Lung (tissue), 12 donors: Measurements from ENCODE around the gene DGKH. TPM values are rescaled to one million over a fixed set of nuclear protein-coding genes. Genes with fewer than 3 reads are reported as not detected.

Source experiments
- ATAC-seq: fragments of 200-7000 bp; cut with Tn5 transposase; one replicate; pipeline ENCODE4 v1.9.1; 2020; ENCODE audit warnings: moderate number of reproducible peaks; ENCODE audit not compliant: insufficient read depth, low FRiP score
- DNase-seq, 3 donors: peaks; one replicate each; pipeline ENCODE4 v3.0.0-alpha.2; 2013 to 2017
- H3K27ac ChIP-seq, 2 donors: one replicate each; pipeline ENCODE4 v1.5.1; 2013; ENCODE audit warnings: mild to moderate bottlenecking in 2 of 2, moderate library complexity in 2 of 2, control low read depth in 1 of 2, inconsistent platforms in 1 of 2, low read depth in 1 of 2, low read length in 1 of 2
- H3K27me3 ChIP-seq, 3 donors: one replicate each; pipeline ENCODE4 v1.5.1; 2013; ENCODE audit warnings: low read length in 2 of 3; ENCODE audit not compliant: control insufficient read depth in 3 of 3, insufficient read depth in 3 of 3
- H3K36me3 ChIP-seq, 4 donors: one replicate each; pipeline ENCODE4 v1.5.1; 2013; ENCODE audit warnings: low read length in 4 of 4, mild to moderate bottlenecking in 1 of 4, moderate library complexity in 1 of 4; ENCODE audit not compliant: control insufficient read depth in 4 of 4, insufficient read depth in 4 of 4
- H3K4me1 ChIP-seq, 5 donors: one replicate each; pipeline ENCODE4 v1.5.1; 2013; ENCODE audit warnings: low read length in 5 of 5, mild to moderate bottlenecking in 2 of 5, moderate library complexity in 1 of 5; ENCODE audit not compliant: control insufficient read depth in 5 of 5, insufficient read depth in 5 of 5
- H3K4me3 ChIP-seq: one replicate; pipeline ENCODE4 v1.5.1; 2013; ENCODE audit warnings: mild to moderate bottlenecking, control low read depth, moderate library complexity
- H3K9ac ChIP-seq, 2 donors: one replicate each; pipeline ENCODE4 v1.5.1; 2013; ENCODE audit warnings: low read length in 2 of 2, control low read depth in 1 of 2; ENCODE audit not compliant: insufficient read depth in 1 of 2
- H3K9me3 ChIP-seq, 4 donors: one replicate each; pipeline ENCODE4 v1.5.1; 2013; ENCODE audit warnings: low read length in 3 of 4, mild to moderate bottlenecking in 1 of 4, moderate library complexity in 1 of 4; ENCODE audit not compliant: control insufficient read depth in 4 of 4, insufficient read depth in 3 of 4
- WGBS, 2 donors: extraction: QIAGEN DNeasy Blood & Tissue Kit; methylation state at CpG; one replicate each; pipeline ENCODE4 v1.1.7; 2013; 5-methylcytosine and 5-hydroxymethylcytosine counted together
- polyA plus RNA-seq, 2 donors: library from polyadenylated mRNA; stranded (reverse); fragments of 200-250 nt; gene quantifications; one replicate each; pipeline ENCODE4 v1.2.1, GENCODE V29; 2013
- total RNA-seq, 2 donors: library from RNA; depleted of rRNA in 1 of 2; stranded (reverse); fragments of >200 nt in 1 of 2; gene quantifications; one replicate each; pipeline ENCODE4 v1.2.1, GENCODE V29; 2014 to 2021
- TF ChIP-seq, protein P1 (sequence below): IDR thresholded peaks from 2 replicates; pipeline ENCODE4 v1.5.1; 2012; ENCODE audit warnings: mild to moderate bottlenecking; ENCODE audit errors: control extremely low read depth, extremely low read depth
- donor health status: control.
- donor health status: control.
- donor health status: Bipolar disorder and iron deficiency.
- donor health status: healthy.
- donor health status: DM: yes; HTN: yes; CAD: no.

Gene DGKH
- total and polyA plus RNA-seq, 4 donors = 2.2 to 33.1 (median 11.4) TPM

DNA sequence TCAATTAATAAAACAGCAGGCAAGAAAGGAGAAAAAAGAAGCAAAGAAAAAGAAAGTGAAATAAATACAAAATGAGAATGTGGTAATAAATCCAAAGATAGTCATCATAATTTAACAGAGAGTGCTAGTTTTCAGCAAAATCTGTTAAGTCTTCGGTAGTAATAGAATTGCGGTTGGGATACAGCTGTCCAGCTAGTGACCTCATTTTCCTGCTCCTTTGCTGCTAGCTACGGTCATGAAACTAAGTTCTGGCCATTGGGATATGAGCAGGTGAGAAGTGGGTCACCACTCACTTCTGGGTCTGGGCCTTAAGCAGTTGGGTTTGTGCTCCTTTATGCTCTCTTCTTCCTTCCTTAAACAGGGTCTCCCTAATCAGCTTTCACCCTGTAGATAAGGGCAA lies 11.7 kb upstream of the DGKH start:
- no peak for ATAC-seq
- H3K9me3 ChIP-seq = no peaks in the 10 kb centered on the region
- no peak overlapping the region for H3K27ac ChIP-seq
- no peaks in the 10 kb centered on the region for H3K27me3 ChIP-seq
- WGBS, 2 donors = 97 to 99% methylated on average over 3 of the region's 3 CpGs
- DNase-seq = no peak
- TF ChIP-seq, protein P1, sequence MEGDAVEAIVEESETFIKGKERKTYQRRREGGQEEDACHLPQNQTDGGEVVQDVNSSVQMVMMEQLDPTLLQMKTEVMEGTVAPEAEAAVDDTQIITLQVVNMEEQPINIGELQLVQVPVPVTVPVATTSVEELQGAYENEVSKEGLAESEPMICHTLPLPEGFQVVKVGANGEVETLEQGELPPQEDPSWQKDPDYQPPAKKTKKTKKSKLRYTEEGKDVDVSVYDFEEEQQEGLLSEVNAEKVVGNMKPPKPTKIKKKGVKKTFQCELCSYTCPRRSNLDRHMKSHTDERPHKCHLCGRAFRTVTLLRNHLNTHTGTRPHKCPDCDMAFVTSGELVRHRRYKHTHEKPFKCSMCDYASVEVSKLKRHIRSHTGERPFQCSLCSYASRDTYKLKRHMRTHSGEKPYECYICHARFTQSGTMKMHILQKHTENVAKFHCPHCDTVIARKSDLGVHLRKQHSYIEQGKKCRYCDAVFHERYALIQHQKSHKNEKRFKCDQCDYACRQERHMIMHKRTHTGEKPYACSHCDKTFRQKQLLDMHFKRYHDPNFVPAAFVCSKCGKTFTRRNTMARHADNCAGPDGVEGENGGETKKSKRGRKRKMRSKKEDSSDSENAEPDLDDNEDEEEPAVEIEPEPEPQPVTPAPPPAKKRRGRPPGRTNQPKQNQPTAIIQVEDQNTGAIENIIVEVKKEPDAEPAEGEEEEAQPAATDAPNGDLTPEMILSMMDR = no peak
- no peak overlapping the region for H3K4me3 ChIP-seq
- no peak overlapping the region for H3K9ac ChIP-seq
- no peaks in the 10 kb centered on the region for H3K36me3 ChIP-seq
- H3K4me1 ChIP-seq = peaks cover 0 to 15% (median 0%) of the 10 kb centered on the region in 5 donors

- no peak overlapping the region for H3K9ac ChIP-seq
- peaks cover 0 to 10% (median 0%) of the 10 kb centered on the region in 3 donors for H3K27me3 ChIP-seq
- ATAC-seq = no peak
- peaks cover 0 to 21% (median 0%) of the 10 kb centered on the region in 5 donors for H3K4me1 ChIP-seq
- 91 to 92% methylated on average over 19 of the region's 19 CpGs for WGBS, 2 donors
- no peak for DNase-seq
- no peak overlapping the region for H3K4me3 ChIP-seq
- H3K9me3 ChIP-seq = no peaks in the 10 kb centered on the region
- peak overlapping the region in 1 of 2 donors; percentile 97 for H3K27ac ChIP-seq
- TF ChIP-seq, protein P1 = no peak
- no peaks in the 10 kb centered on the region for H3K36me3 ChIP-seq
Observed at GRCh38 chr13:42038661-42039456, 9.6 kb upstream of the DGKH start.

DNA sequence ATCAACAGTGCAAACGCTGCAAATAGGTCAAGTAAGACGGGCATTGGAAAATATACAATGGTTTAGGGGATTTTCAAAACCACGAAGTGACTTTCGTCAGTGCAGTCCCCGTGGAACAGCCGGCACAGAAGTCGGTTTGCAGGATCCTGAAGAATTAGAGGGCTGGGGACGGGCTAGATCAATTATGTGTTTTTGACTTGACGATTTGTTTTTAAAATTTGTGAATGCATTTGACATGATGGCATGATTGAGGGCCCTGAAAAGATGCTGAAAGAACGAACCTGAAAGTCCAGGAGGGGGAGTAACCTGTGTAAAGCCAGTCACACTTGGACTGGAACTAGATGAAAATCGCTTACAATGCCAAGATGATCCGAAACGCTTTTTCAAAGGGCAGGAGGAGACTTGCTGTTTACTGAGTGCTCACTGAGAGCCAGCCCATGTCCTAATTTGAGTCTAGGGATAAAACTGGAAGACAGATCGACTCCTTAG lies 8.9 kb upstream of the DGKH start:
- Histone ChIP-seq H3K9me3 (no peaks in the 10 kb centered on the region), H3K4me1 (peaks cover 0 to 21% (median 0%) of the 10 kb centered on the region in 5 donors), H3K4me3 (peak overlapping the region; percentile 70), H3K9ac (peak overlapping the region; percentile 21 to 77), H3K36me3 (no peaks in the 10 kb centered on the region), H3K27me3 (peaks cover 0 to 10% (median 0%) of the 10 kb centered on the region in 3 donors), H3K27ac (peak overlapping the region; percentile 97 to 99)
- 7 to 17% methylated on average over 14 of the region's 14 CpGs for WGBS, 2 donors
- no peak for ATAC-seq
- no peak for DNase-seq
- TF ChIP-seq, protein P1 = no peak
